Measurements from ENCODE around the gene ABHD2.

DNA sequence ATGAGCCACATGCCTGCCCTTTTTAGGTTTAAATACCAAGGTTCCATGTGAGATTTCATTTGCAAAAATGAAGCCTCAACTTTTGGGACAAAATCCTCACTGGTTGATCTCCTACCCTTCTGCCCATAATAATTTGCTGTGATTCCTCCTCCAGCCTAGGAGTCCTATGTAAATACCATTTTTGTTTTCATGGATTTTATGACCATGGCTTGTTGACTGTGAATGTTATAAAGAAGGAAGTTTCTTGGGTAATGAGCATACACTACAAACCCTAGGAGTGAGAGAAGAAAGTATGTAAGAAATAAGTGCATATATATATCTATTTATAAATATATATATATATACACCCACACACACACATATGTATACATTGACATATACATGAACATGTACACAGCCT lies 120.0 kb downstream of the ABHD2 start:
- TF ChIP-seq CTCF (IDR thresholded peaks at IDR 0.05) (no peak), POLR2A (IDR thresholded peaks at IDR 0.05) (no peak)

Measured in adrenal gland (tissue), 5 donors.